Retina (tissue), 1 donor: ENCODE data around the gene NXF1.
A peak's percentile ranks its signal among the peaks of the same experiment; 100 is the strongest.
"Not testable (repeated sequence)": the region's sequence is repeated elsewhere in the genome, so short reads cannot be mapped to it uniquely, and the experiment has no call there.

Experiments
- DNase-seq: peaks from one replicate; pipeline ENCODE4 v3.0.0-alpha.2; 2016

NXF1 gene

GRCh38 chr11:62832336-62833234, 27.3 kb upstream of the NXF1 start, which contains the start of gene TEX54:
TEX54 (minus strand) TSS chr11:62832841.
- DNase-seq = no peak

GRCh38 chr11:62831520-62832335, 26.5 kb upstream of the NXF1 start, which contains the start of gene STX5:
STX5 (minus strand) TSS chr11:62832051; CDS start chr11:62831243, 808 bp downstream.
- DNase-seq = peak; percentile 100

- no peak for DNase-seq
These were observed 25.8 kb upstream of the NXF1 start for GRCh38 chr11:62830904-62831519.

- not testable (repeated sequence) for DNase-seq
These were observed 22.9 kb upstream of the NXF1 start for GRCh38 chr11:62828130-62828529.

- no peak for DNase-seq
These were observed 18.4 kb upstream of the NXF1 start for GRCh38 chr11:62823677-62824076.

GRCh38 chr11:62817129-62817528, 11.9 kb upstream of the NXF1 start:
- DNase-seq = no peak

GRCh38 chr11:62816557-62816956, 11.3 kb upstream of the NXF1 start:
- no peak for DNase-seq

GRCh38 chr11:62811659-62812058, 6.4 kb upstream of the NXF1 start:
- DNase-seq = no peak

GRCh38 chr11:62810748-62811147, 5.5 kb upstream of the NXF1 start:
- no peak for DNase-seq

- DNase-seq = no peak
These were observed 1.4 kb upstream of the NXF1 start for GRCh38 chr11:62806611-62807121.

GRCh38 chr11:62805961-62806441, 761 bp upstream of the NXF1 start:
- peak; percentile 18 for DNase-seq

GRCh38 chr11:62804310-62805075, 747 bp downstream of the NXF1 start:
- DNase-seq = no peak

- no peak for DNase-seq
These were observed 4.2 kb downstream of the NXF1 start for GRCh38 chr11:62801071-62801470.

GRCh38 chr11:62799486-62799885, 5.8 kb downstream of the NXF1 start:
- no peak for DNase-seq

GRCh38 chr11:62796281-62796680, 9.0 kb downstream of the NXF1 start:
- no peak for DNase-seq

- DNase-seq = no peak
These were observed 11.0 kb downstream of the NXF1 start for GRCh38 chr11:62794201-62794775.

GRCh38 chr11:62792202-62792575, 13.1 kb downstream of the NXF1 start:
- no peak for DNase-seq

GRCh38 chr11:62791501-62792201, 13.6 kb downstream of the NXF1 start, which contains the start of gene TMEM223:
TMEM223 (minus strand) TSS chr11:62792006; CDS start chr11:62791994, 12 bp downstream.
- DNase-seq = peak; percentile 89

GRCh38 chr11:62789576-62789975, 15.7 kb downstream of the NXF1 start:
- no peak for DNase-seq

GRCh38 chr11:62788991-62789390, 16.2 kb downstream of the NXF1 start:
- no peak for DNase-seq
